NCI-H345 treated with DMSO at 0.1 percent for 48 hours (cell line): Measurements from ENCODE around the gene MRAP.

Experiments used
- DNase-seq: peaks from one replicate; lab custom pipeline; 2025; ENCODE audit not compliant: unreplicated experiment; lab: John Stamatoyannopoulos, UW

Gene MRAP

DNA sequence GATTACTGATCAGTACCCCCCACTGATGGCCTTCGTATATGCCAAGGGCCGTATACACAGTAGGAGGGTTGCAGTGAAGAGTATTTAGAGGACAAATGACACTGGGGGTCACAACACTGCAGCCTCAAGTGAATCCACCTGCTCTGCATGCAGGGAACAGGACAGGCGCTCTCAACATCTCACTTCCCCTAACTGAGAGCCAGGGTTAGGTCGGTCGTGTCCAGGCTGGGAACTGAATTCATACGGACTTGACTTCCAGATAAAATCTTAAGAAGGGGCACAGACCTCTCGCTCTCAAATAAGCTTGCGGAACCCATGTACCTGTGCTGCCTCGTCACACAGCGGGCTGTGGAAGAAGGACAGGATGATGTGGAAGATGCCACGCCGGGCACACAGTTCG lies 22.8 kb downstream of the MRAP start:
- no peak for DNase-seq

GRCh38 chr21:32322103-32322502 lies 23.4 kb downstream of the MRAP start:
- no peak for DNase-seq

DNA sequence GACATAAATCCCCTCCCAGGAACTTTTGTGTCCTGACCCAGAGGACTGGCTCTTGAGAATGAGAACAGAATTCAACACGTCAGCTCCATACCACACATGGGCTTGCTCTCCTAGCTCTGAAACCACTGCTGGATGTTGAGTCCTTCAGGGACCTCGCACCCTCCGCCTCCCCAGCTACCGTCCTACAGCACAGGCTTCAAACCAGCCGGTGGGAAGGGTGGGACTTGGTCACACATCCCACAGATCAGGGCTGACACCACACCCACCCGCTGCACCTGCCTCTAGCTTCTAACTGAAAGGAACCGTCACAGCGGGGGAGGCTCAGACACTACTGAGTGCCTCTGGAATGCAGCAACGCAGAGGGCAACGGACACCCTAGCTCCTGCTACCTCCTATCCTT lies 24.0 kb downstream of the MRAP start:
- no peak for DNase-seq

- DNase-seq: no peak
Measured at GRCh38 chr21:32325706-32326105, 27.1 kb downstream of the MRAP start.

GRCh38 chr21:32328595-32328994 lies 29.9 kb downstream of the MRAP start:
- no peak for DNase-seq

GRCh38 chr21:32329331-32329730 lies 30.7 kb downstream of the MRAP start:
- DNase-seq: no peak

DNA sequence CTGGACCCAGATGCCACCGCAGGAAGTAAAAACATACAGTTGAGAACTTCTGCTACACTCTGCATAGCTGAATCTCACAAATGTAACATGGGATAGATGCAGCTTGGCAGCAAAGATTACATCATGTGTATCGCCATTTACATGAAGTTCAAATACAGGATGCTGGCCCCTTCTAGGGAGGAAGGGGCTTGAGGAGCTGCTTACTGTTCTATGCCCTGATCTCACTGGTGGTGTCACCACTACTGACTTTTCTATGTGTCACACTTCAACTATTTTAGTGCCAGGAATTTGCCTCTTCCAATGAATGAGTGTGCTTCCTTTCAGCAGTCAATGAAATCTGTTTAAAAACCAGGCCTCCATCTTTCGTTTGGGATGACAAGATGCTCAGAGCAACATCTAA lies 31.1 kb downstream of the MRAP start:
- DNase-seq: no peak

DNA sequence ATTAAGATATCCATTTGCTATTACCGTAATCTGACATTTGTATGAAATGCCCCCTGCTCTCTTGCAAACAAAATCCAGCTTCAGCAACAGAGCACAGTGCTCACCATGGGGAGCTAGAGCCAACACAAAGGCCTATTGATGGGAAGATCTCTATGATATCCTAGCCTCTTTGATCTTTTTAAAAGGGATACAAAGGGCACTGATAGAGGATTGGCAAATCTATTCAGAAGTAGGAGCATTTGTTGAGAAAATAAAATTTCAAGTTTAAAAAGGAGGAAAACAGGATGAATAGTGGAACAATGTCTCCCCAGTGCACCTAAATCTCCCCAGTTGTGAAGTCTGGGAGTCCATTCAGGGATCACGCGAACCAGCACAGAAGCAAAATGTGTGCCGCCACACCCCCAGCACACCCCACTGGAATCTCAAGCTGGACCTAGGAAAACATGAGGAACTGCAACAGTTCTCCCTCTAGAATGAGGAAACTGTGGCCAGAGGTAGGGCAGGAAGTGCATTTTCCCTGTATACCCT lies 32.2 kb downstream of the MRAP start:
- no peak for DNase-seq

- no peak for DNase-seq
Measured at GRCh38 chr21:32331444-32332305, 33.0 kb downstream of the MRAP start.

- no peak for DNase-seq
Measured at GRCh38 chr21:32332463-32332951, 33.9 kb downstream of the MRAP start.

DNA sequence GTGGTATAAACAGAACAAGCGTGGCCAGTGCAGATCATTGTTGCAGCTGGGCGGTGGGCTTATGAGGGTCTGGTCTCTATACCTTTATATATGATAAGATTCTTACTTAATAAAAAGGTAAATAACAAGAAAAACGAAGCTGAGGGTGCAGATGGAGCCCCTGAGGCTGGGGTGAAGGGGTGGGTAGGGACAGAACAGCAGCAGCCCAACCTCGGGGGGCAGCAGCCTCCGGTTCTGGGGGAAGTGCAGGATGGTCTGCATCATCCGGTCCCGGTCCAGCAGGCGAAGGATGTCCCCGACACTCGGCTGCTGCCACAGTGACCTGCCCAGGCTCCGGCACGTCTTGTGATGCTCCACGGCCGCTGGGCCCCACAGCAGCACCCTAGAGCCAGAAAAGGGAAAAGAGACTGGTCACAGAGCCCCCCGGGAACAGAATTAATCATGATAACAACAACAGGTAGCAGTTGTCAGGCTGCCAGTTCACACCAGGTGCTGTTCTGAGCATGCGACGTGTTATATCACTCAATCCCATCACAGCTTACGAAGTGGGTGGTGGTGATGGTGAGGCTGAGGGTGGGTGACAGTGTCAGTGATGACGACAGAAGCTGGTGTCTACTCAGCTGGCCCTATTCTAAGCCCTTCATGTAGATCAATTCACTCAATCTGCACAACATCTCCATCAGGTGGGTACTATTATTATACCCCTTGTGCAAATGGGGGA lies 35.5 kb downstream of the MRAP start:
- no peak for DNase-seq

DNA sequence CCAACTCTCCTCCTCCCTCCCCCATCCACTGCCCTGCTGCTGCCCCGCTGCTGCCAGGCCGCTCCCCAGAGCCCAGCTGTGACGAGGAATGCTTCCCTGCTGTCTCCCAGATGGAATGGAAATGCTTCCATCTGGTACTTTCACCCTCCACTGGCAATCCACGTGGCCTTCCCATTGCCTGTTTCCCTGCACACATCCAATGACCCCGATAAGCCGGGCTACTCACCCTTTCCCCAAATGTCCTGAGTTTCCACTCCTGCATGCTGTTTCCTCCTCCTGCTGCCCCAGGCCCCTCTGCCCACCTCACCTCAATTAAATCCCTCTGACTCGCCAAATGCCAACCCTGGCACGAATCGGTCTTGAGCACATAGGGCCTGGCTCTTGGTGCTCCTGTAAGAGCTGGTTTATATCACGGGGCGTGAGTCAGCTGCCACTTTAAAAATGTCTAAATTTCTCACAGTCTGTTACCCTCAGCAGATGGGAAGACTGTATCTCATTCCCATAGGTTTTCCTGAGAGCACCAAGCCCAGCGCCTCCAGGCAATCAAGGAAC lies 36.4 kb downstream of the MRAP start:
- no peak for DNase-seq

GRCh38 chr21:32335601-32336575 lies 37.2 kb downstream of the MRAP start:
- DNase-seq: no peak

DNA sequence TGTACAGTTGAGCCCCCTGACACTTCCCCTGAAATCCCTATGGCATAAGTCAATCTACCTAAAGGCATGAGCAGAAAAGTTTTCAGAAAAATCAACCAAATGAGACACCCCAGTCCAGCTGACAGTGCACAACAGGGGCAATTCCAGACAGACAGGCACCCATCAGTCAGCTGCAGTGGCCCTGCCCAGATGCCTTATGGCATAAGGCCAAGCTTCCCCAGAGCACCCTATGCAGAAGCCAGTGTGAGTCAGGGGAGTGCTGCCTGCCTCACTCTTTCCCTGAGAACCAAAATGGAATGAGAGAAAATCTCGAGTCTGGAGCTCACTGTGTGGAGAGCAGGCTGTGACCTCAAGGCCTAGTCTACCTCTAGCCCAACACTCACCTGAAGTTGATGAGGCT lies 38.1 kb downstream of the MRAP start:
- DNase-seq: no peak

- DNase-seq: no peak
Measured at GRCh38 chr21:32337206-32337605, 38.6 kb downstream of the MRAP start.

- no peak for DNase-seq
Measured at GRCh38 chr21:32338209-32338921, 39.7 kb downstream of the MRAP start.

- no peak for DNase-seq
Measured at GRCh38 chr21:32340863-32341848, 42.5 kb downstream of the MRAP start.

DNA sequence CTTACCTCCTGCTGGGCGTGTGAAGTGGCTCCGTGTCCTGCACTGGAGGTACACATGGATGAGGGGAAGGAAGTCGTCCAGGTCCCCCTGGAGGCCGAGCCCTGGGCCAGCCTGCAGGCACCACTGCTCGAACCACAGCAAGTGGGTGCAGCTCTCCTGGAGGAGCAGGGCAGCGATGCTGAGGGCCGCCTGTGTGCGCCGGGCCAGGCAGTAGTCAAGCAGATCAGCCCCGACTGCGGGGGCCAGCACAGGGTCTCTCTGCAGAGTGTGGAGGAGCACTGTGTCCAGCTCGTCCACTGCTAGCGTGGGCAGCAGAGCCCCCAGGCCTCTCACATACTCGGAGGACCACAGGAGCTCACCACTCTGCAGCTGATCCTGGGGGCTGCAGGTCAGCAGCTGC lies 48.3 kb downstream of the MRAP start:
- DNase-seq: no peak

DNA sequence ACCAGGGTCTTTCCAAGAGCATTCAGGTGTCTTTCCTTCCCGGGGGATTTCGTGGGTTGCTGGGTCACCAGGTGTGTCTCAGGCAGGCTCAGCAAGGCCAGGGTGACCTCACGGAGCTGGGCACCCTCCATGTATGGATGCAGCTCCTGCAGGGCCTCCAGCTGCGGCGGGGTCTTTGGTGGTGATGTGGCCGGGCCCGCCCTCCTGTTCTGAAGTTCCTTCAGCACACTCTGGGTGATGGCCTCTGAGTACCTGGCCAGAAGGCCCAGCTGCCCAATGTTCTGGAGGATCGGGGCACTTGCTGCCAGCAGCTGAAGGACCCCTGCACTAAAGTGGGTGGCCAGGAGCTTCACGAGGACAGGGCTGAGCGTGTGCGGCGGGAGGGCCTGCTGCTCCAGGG lies 48.7 kb downstream of the MRAP start:
- no peak for DNase-seq
